ENCODE measurements around the gene SERPINE1. TPM values are rescaled to one million over a fixed set of nuclear protein-coding genes. Genes with fewer than 3 reads are reported as not detected.

Gene SERPINE1
- total RNA-seq, 3 donors from 2014 or later: 0.55 to 2.9 (median 1.6) TPM

- no peak for TF ChIP-seq CTCF (IDR thresholded peaks at IDR 0.05)
- intact Hi-C loops (cut with DNase I, micrococcal nuclease): no loop called here
These were observed 47.5 kb downstream of the SERPINE1 start for GRCh38 chr7:101174322-101174854.

GRCh38 chr7:101175664-101176063, 48.8 kb downstream of the SERPINE1 start:
- DNase-seq: no peak
- intact Hi-C loops (cut with DNase I, micrococcal nuclease): no loop called here

More at GRCh38 chr7:101174322-101174854, 47.5 kb downstream of the SERPINE1 start:
- Histone ChIP-seq H3K9me3 (no peaks in the 10 kb centered on the region), H3K36me3 (ENCODE audit: low read depth) (no peaks in the 10 kb centered on the region), H3K4me3 (no peak overlapping the region), H3K4me1 (ENCODE audit: low read depth) (peaks cover 26% of the 10 kb centered on the region)
- ATAC-seq (no peak), DNase-seq (no peak)

GRCh38 chr7:101177644-101178043, 50.7 kb downstream of the SERPINE1 start:
- intact Hi-C loops (cut with DNase I, micrococcal nuclease): no loop called here
- no peak overlapping the region for H3K4me3 ChIP-seq
- no peak for DNase-seq
- ATAC-seq: no peak
- TF ChIP-seq CTCF (IDR thresholded peaks at IDR 0.05): no peak
- H3K36me3 ChIP-seq (ENCODE audit: low read depth): no peaks in the 10 kb centered on the region
- peaks cover 19% of the 10 kb centered on the region for H3K4me1 ChIP-seq (ENCODE audit: low read depth)
- H3K9me3 ChIP-seq: no peaks in the 10 kb centered on the region

More at GRCh38 chr7:101175664-101176063, 48.8 kb downstream of the SERPINE1 start:
- no peak for TF ChIP-seq CTCF (IDR thresholded peaks at IDR 0.05)
- H3K36me3 ChIP-seq (ENCODE audit: low read depth): no peaks in the 10 kb centered on the region
- ATAC-seq: no peak
- H3K4me1 ChIP-seq (ENCODE audit: low read depth): peaks cover 27% of the 10 kb centered on the region
- H3K9me3 ChIP-seq: no peaks in the 10 kb centered on the region
- H3K4me3 ChIP-seq: no peak overlapping the region

GRCh38 chr7:101179117-101179516, 52.2 kb downstream of the SERPINE1 start:
- TF ChIP-seq CTCF (IDR thresholded peaks at IDR 0.05): no peak
- no peak overlapping the region for H3K4me3 ChIP-seq
- no peak for ATAC-seq
- no peak for DNase-seq
- H3K9me3 ChIP-seq: no peaks in the 10 kb centered on the region
- H3K4me1 ChIP-seq (ENCODE audit: low read depth): peaks cover 7% of the 10 kb centered on the region
- intact Hi-C loops (cut with DNase I, micrococcal nuclease): no loop called here
- no peaks in the 10 kb centered on the region for H3K36me3 ChIP-seq (ENCODE audit: low read depth)

- Histone ChIP-seq H3K4me3 (no peak overlapping the region), H3K36me3 (ENCODE audit: low read depth) (no peaks in the 10 kb centered on the region), H3K4me1 (ENCODE audit: low read depth) (peaks cover 8% of the 10 kb centered on the region), H3K9me3 (no peaks in the 10 kb centered on the region)
- ATAC-seq (no peak), DNase-seq (no peak)
- no peak for TF ChIP-seq CTCF (IDR thresholded peaks at IDR 0.05)
- intact Hi-C loops (cut with DNase I, micrococcal nuclease): no loop called here
These were observed 52.8 kb downstream of the SERPINE1 start for GRCh38 chr7:101179713-101180112.

Measured in mucosa of descending colon (tissue), 3 donors.